A549 (cell line): ENCODE data around the gene PRDM2. TPM values are rescaled to one million over a fixed set of nuclear protein-coding genes. Genes with fewer than 3 reads are reported as not detected.
"Not testable (repeated sequence)": the region's sequence is repeated elsewhere in the genome, so short reads cannot be mapped to it uniquely, and the experiment has no call there.

ENCODE experiments used
- ATAC-seq, 2 experiments: fragments of 200-7000 bp in 1 of 2; fragments of >200 bp in 1 of 2; cut with Nextera tagmentation in 1 of 2; cut with Tn5 transposase in 1 of 2; 3 replicates each; pipeline versions ENCODE4 v1.8.0 to v1.9.1; 2018 to 2020; ENCODE audit warnings: mild to moderate bottlenecking in 1 of 2, moderate library complexity in 1 of 2
- CTCF ChIA-PET: fragments of 300-600 bp; sonication (Branson Sonifier 250); formaldehyde crosslinking; extraction: SDS; loops from one replicate; lab custom pipeline; 2021; ENCODE audit warnings: antibody characterized with exemption, inconsistent platforms; lab: Yijun Ruan, JAX
- POLR2A ChIA-PET: fragments of 350-600 bp; formaldehyde crosslinking; extraction: SDS; loops from one replicate; lab custom pipeline; 2021; ENCODE audit warnings: antibody characterized with exemption, inconsistent platforms; lab: Yijun Ruan, JAX
- DNase-seq, 2 experiments: peaks; one replicate each; pipeline versions ENCODE4 v3.0.0 to v3.0.0-alpha.2; 2011 to 2016; ENCODE audit warnings: low read depth in 1 of 2, low spot score in 1 of 2
- FAIRE-seq: peaks from 2 replicates; lab custom pipeline; 2011; peaks lifted over from hg19 to GRCh38; lab: Jason Lieb, UNC
- H3K27ac ChIP-seq, 2 experiments: fragments of >200 bp; sonication (Bioruptor Twin); formaldehyde crosslinking; 3 replicates each; pipeline ENCODE4 v1.5.1; 2016 to 2017
- H3K4me1 ChIP-seq: fragments of >200 bp; sonication (Bioruptor Twin); formaldehyde crosslinking; 3 replicates; pipeline ENCODE4 v1.6.1; 2016
- H3K4me2 ChIP-seq: fragments of >200 bp; sonication (Bioruptor Twin); formaldehyde crosslinking; 3 replicates; pipeline ENCODE4 v1.6.1; 2016
- H3K4me3 ChIP-seq: fragments of >200 bp; sonication (Bioruptor Twin); formaldehyde crosslinking; 3 replicates; pipeline ENCODE4 v1.5.1; 2016
- H3K9me3 ChIP-seq: fragments of >200 bp; sonication (Bioruptor Twin); formaldehyde crosslinking; 3 replicates; pipeline ENCODE4 v1.6.1; 2016
- ATOH8 ChIP-seq: fragments of 250-450 bp; sonication (Bioruptor Pico); IDR thresholded peaks from 2 replicates; pipeline ENCODE4 v1.5.0; 2020; ENCODE audit warnings: low read depth, mild to moderate bottlenecking, moderate library complexity
- CBX8 ChIP-seq: fragments of 200-600 bp; sonication (generic); IDR thresholded peaks from 2 replicates; pipeline ENCODE4 v1.6.1; 2016
- CEBPB ChIP-seq, 2 experiments: fragments of >200 bp in 1 of 2; sonication (Bioruptor Twin) in 1 of 2; formaldehyde crosslinking in 1 of 2; IDR thresholded peaks; 2 replicates each; pipeline ENCODE4 v1.6.1; 2012 to 2016
- CHD2 ChIP-seq: fragments of 150-350 bp; IDR thresholded peaks from 2 replicates; pipeline ENCODE4 v1.6.1; 2014; ENCODE audit warnings: low read length; ENCODE audit not compliant: partially characterized antibody
- CTCF ChIP-seq: fragments of >200 bp; sonication (Bioruptor Twin); formaldehyde crosslinking; IDR thresholded peaks from 3 replicates; pipeline ENCODE4 v1.5.1; 2016
- FOXS1 ChIP-seq: fragments of 250-450 bp; sonication (Bioruptor Pico); IDR thresholded peaks from 2 replicates; pipeline ENCODE4 v1.5.0; 2020; ENCODE audit warnings: mild to moderate bottlenecking, moderate library complexity
- GATA3 ChIP-seq: IDR thresholded peaks from 2 replicates; pipeline ENCODE4 v1.6.1; 2012; ENCODE audit warnings: borderline replicate concordance
- HDAC2 ChIP-seq: fragments of 200-600 bp; sonication (generic); IDR thresholded peaks from 2 replicates; pipeline ENCODE4 v1.6.1; 2016
- HEYL ChIP-seq: fragments of 250-450 bp; sonication (Bioruptor Pico); IDR thresholded peaks from 2 replicates; pipeline ENCODE4 v1.8.0; 2021; ENCODE audit warnings: mild to moderate bottlenecking, moderate library complexity
- HMGXB4 ChIP-seq: fragments of 250-450 bp; sonication (Bioruptor Pico); IDR thresholded peaks from 2 replicates; pipeline ENCODE4 v1.5.0; 2021; ENCODE audit warnings: mild to moderate bottlenecking, moderate library complexity, borderline replicate concordance
- HOXB13 ChIP-seq: fragments of 250-450 bp; sonication (Bioruptor Pico); IDR thresholded peaks from 2 replicates; pipeline ENCODE4 v1.5.0; 2020; ENCODE audit warnings: low read depth, mild to moderate bottlenecking, moderate library complexity
- KDM5A ChIP-seq: fragments of 200-600 bp; sonication (generic); IDR thresholded peaks from 2 replicates; pipeline ENCODE4 v1.6.1; 2016; ENCODE audit warnings: antibody characterized with exemption, mild to moderate bottlenecking
- MAX ChIP-seq: IDR thresholded peaks from 2 replicates; pipeline ENCODE4 v1.6.1; 2012
- MAZ ChIP-seq: fragments of 150-350 bp; IDR thresholded peaks from 2 replicates; pipeline ENCODE4 v1.6.1; 2014; ENCODE audit warnings: antibody characterized with exemption, low read depth, low read length, borderline replicate concordance
- NPAS2 ChIP-seq: fragments of 250-450 bp; sonication (Bioruptor Pico); IDR thresholded peaks from 2 replicates; pipeline ENCODE4 v1.8.0; 2022; ENCODE audit warnings: mild to moderate bottlenecking, moderate library complexity, borderline replicate concordance
- NR3C1 ChIP-seq: fragments of >200 bp; sonication (Bioruptor Twin); formaldehyde crosslinking; IDR thresholded peaks from 3 replicates; pipeline ENCODE4 v1.6.1; 2017
- PHF8 ChIP-seq: fragments of 200-600 bp; sonication (generic); IDR thresholded peaks from 2 replicates; pipeline ENCODE4 v1.6.1; 2016; ENCODE audit warnings: low read depth, mild to moderate bottlenecking, antibody characterized with exemption, moderate library complexity, borderline replicate concordance
- POLR2AphosphoS2 ChIP-seq: conservative IDR thresholded peaks from 2 replicates; pipeline ENCODE4 v1.6.1; 2012; ENCODE audit warnings: low read length, improper control_type of control experiment, inconsistent platforms
- RARB ChIP-seq: fragments of 250-450 bp; sonication (Bioruptor Pico); IDR thresholded peaks from 2 replicates; pipeline ENCODE4 v1.8.0; 2021; ENCODE audit warnings: mild to moderate bottlenecking, moderate library complexity
- SREBF2 ChIP-seq: fragments of 450-650 bp; IDR thresholded peaks from 2 replicates; pipeline ENCODE4 v1.6.1; 2014; ENCODE audit warnings: mild to moderate bottlenecking, moderate library complexity
- USF2 ChIP-seq: fragments of 450-650 bp; IDR thresholded peaks from 2 replicates; pipeline ENCODE4 v1.6.1; 2014; ENCODE audit warnings: antibody characterized with exemption
- ZC3H11A ChIP-seq: fragments of 450-650 bp; IDR thresholded peaks from 2 replicates; pipeline ENCODE4 v1.6.1; 2014; ENCODE audit warnings: antibody characterized with exemption, mild to moderate bottlenecking
- ZNF302 ChIP-seq: fragments of 250-450 bp; sonication (Bioruptor Pico); IDR thresholded peaks from 2 replicates; pipeline ENCODE4 v1.9.0; 2021; ENCODE audit warnings: inconsistent platforms, mild to moderate bottlenecking, moderate library complexity
- WGBS: methylation state at CpG from one replicate; pipeline ENCODE4 v1.1.6; 2017; ENCODE audit errors: missing lambda C conversion rate; 5-methylcytosine and 5-hydroxymethylcytosine counted together
- polyA plus RNA-seq, 4 experiments: library from polyadenylated mRNA; depleted of rRNA in 3 of 4; stranded (reverse); fragments of >200 nt; fragmentation: RNase III in 1 of 4; extraction: RNeasy Plus Mini Kit Qiagen cat#74134 plus additional on column Dnase treatment in 1 of 4; gene quantifications; 2 replicates in 3 of 4; 3 replicates in 1 of 4; pipeline ENCODE4 v1.2.3, GENCODE V29; 2011 to 2017

Gene PRDM2
- polyA plus RNA-seq, 2 of the 4 experiments (the other 2 are of a cell fraction), result 7.9 to 8.4 TPM

GRCh38 chr1:13683206-13683605 is 16.8 kb upstream of the PRDM2 start (continued):
- TF ChIP-seq MAX (no peak), HOXB13 (CRISPR knock-in tag) (no peak), KDM5A (no peak), SREBF2 (no peak), PHF8 (no peak), CEBPB (IDR thresholded peaks at IDR 0.05) (no peak)

GRCh38 chr1:13687151-13687715 is 12.8 kb upstream of the PRDM2 start:
- TF ChIP-seq FOXS1 (CRISPR knock-in tag) (no peak), ZC3H11A (no peak), ATOH8 (CRISPR knock-in tag) (no peak), ZNF302 (CRISPR knock-in tag) (no peak), CTCF (no peak), GATA3 (no peak)
- no peak overlapping the region for H3K4me3 ChIP-seq
- POLR2A ChIA-PET, result no interaction called here
- CTCF ChIA-PET, result interaction anchor here (1.4 kb wide), 1 partner anchor 13 kb away, joined by 3 read pairs; no protein-coding TSS in a partner anchor
- no peak overlapping the region for H3K4me2 ChIP-seq
- 47% methylated on average over 6 of the region's 6 CpGs for WGBS
- no peak for DNase-seq
- no peaks in the 10 kb centered on the region for H3K4me1 ChIP-seq
- ATAC-seq, result no peak
- no peak for FAIRE-seq
- no peaks in the 10 kb centered on the region for H3K9me3 ChIP-seq
- H3K27ac ChIP-seq, result no peak overlapping the region

GRCh38 chr1:13693094-13693493 is 6.9 kb upstream of the PRDM2 start:
- CTCF ChIA-PET, ATAC-seq: not testable (repeated sequence)

GRCh38 chr1:13694886-13695684 is 4.9 kb upstream of the PRDM2 start:
- H3K4me3 ChIP-seq, result no peak overlapping the region
- POLR2A ChIA-PET, result no interaction called here
- TF ChIP-seq HDAC2 (no peak), MAZ (no peak), ZC3H11A (no peak), NPAS2 (no peak), USF2 (no peak), ZNF302 (CRISPR knock-in tag) (no peak), CEBPB (IDR thresholded peaks at IDR 0.05) (no peak), CTCF (no peak), CBX8 (no peak), RARB (no peak), CHD2 (no peak), NR3C1 (no peak), POLR2AphosphoS2 (no peak), HEYL (no peak), HMGXB4 (CRISPR knock-in tag) (no peak)

More at GRCh38 chr1:13693094-13693493, 6.9 kb upstream of the PRDM2 start:
- POLR2A ChIA-PET, H3K4me2 ChIP-seq, DNase-seq, FAIRE-seq, H3K4me3 ChIP-seq, H3K9me3 ChIP-seq, H3K27ac ChIP-seq, H3K4me1 ChIP-seq: not testable (repeated sequence)
- no CpG with 5 or more reads among the region's 6 CpGs for WGBS

More at GRCh38 chr1:13694886-13695684, 4.9 kb upstream of the PRDM2 start:
- ATAC-seq (no peak), DNase-seq (no peak), FAIRE-seq (no peak)
- Histone ChIP-seq H3K9me3 (no peaks in the 10 kb centered on the region; the same call in 2 of the 3 replicates), H3K4me2 (no peak overlapping the region), H3K4me1 (no peaks in the 10 kb centered on the region), H3K27ac (no peak overlapping the region)
- 56% methylated on average over 20 of the region's 21 CpGs for WGBS
- CTCF ChIA-PET, result interaction anchor here (0.6 kb wide), 1 partner anchor 596 kb away, joined by 4 read pairs; no protein-coding TSS in a partner anchor
